Dedifferentiated amniotic fluid mesenchymal stem cell (primary cell): ENCODE results near the gene DLX1.
"Not testable (repeated sequence)": the region's sequence is repeated elsewhere in the genome, so short reads cannot be mapped to it uniquely, and the experiment has no call there.

Experiments
- DNase-seq: peaks from one replicate; pipeline ENCODE4 v3.0.0-alpha.2; 2016; ENCODE audit errors: extremely low spot score

The DLX1 gene

DNA sequence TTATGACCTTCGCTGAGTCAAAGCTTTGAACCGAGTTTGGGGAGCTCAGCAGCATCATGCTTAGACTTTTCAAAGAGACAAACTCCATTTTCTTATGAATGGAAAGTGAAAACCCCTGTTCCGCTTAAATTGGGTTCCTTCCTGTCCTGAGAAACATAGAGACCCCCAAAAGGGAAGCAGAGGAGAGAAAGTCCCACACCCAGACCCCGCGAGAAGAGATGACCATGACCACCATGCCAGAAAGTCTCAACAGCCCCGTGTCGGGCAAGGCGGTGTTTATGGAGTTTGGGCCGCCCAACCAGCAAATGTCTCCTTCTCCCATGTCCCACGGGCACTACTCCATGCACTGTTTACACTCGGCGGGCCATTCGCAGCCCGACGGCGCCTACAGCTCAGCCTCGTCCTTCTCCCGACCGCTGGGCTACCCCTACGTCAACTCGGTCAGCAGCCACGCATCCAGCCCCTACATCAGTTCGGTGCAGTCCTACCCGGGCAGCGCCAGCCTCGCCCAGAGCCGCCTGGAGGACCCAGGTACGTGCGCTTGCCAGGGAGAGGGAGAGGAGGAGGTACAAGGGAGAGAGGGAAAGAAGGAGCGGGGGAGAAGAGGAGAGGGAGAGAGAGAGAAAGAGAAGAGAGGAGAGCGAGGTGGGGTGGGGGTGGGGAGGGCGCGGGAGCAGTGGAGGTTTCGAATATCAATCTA lies at the start of gene DLX1:
Gene DLX1, plus strand, starts transcription at position 48 of the 700 bp plus-strand sequence. Its CDS starts 171 bp downstream, at position 219.
- no peak for DNase-seq

DNA sequence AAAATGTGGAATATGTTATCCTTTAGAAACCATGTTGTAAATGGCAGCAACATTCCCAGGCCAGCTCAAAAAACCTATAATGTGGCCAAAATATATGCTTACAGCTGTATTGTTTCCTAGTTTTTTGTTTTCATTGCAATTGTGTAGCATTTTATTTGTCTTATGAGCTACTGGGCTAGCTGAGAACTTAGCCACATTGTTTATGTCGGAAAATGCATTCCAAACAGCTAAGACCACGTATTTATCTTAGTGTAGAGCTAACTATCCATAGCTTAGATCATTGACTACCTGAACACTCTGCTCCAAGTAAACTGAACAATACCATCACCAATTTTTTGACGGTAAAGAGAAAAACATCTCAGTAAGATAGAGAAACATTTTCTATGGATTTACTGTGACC lies 47.2 kb upstream of the DLX1 start:
- DNase-seq, result no peak

DNA sequence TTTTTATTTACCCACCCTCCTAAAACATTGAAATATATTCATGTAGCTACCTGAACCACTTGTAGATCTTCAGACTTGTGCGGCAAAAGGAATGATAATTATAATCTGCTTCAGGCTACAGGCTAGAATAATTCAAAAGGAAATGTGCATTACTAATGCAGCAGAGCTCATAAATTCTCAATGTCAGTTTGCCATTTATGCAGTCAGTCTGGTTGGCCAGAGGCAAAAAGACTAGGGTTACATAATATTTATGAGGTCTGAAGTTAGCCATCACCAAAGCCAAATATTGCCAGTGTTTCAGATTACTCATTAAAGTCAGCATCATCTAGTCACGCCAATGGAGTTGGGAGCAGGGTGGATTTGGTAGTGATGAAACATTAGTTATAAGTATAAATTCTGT lies 46.7 kb upstream of the DLX1 start:
- peak; percentile 81 for DNase-seq

DNA sequence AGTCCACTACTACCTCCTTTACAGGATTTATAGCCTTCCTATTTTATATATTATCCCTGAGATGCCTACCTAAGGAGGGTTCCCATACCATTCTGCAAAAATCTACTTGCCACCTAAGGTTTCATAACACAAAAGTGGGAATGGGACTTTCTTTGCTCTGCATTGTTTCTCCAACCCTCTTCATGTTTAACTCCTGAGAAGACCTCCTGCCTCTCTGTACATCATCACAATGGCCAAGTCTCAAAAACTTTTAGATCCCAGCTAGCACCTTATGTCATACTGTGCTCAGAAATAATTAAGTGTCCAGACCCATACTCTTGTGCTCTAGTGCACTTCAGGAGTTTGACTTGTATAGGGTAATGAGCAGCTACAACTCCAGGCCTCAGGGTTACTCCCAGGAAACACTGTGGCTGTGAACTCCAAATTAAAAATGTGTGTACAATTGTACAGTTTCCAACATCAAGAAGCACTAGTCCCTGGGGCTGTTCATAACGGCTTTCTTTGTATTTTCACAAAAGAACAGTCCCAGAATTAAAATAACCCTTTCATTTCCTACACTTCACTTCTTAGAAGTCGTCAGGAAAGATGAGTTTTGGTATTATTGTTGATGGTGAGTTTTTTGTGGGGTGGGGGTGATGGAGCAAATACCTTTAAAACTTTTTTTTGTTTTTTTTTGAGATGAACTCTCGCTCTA lies 46.1 kb upstream of the DLX1 start:
- DNase-seq, result no peak

DNA sequence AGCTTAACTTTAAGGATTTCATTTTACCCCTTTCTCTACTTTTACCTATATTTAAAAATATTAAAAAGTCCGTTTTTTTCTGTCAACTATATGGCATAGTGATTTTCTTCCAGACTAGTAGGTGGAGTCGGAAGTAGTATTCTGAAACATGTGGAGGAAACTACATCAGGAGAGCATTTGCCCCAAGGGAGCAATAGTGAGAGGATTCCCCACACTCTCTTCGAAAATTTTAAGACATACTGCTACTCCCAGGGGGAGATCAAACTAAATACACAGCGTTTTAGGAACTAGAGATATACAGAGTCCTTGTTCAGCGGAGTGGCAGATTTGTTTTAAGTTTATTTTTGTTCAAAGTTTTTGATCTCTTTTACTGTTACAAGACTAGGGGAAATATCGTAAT lies 45.0 kb upstream of the DLX1 start:
- no peak for DNase-seq

DNA sequence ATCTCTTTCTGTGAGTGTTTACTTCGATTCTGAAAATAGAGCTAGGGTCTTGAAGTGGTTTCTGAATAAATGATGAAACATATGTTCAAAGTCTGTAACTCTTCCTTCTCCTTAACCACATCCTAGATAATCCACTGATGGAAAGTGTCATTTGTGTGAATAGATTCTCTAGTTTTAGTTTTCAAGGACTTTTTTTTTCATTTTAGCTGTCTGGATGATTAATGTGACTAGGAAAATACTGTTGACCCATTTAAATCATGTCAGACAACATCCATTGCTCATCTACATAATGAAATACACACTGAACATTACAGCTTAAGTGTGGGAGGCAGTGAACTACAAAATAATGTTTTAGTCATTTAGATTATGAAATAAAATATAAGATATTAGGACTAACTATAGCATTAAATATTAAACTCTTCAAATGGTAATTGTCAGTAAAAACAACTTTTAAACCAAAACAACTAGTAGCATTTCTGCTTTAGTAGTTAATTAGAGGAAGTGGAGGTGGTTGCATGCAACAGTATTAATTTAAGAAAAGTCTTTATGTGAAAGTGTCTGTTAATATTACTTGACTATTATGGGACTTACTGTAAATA lies 39.1 kb upstream of the DLX1 start:
- peak; percentile 16 for DNase-seq

DNA sequence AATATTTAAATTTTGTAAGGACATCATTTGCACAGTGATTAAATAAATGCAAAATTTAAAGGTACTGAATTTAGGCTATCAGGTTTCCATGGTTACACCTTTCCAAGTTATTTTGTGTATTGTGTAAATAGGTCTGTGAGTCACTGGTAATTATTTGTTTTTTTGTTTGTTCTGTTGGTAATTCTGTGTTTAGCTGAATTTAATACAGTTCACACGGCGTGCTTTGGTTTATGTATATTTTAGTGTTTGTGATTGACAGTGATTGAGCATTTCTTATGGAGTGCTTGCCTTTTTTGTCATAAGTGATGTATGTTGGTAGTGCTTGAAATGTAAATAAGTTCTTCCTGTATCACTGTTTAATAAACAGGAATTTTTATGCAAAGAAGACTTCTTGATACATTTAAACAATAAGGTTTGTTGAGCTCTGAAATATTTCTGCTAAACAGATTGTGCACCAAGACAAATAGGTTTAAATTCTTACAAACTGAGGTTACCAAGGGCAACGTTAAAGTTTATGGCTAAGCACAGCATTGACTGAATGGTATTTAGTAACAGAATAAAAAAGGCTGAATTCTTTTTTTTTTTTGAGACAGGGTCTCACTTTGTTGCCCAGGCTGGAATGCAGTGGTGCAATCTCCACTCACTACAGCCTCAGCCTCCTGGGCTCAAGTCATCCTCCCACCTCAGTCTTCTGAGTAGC lies 38.3 kb upstream of the DLX1 start:
- no peak for DNase-seq

DNA sequence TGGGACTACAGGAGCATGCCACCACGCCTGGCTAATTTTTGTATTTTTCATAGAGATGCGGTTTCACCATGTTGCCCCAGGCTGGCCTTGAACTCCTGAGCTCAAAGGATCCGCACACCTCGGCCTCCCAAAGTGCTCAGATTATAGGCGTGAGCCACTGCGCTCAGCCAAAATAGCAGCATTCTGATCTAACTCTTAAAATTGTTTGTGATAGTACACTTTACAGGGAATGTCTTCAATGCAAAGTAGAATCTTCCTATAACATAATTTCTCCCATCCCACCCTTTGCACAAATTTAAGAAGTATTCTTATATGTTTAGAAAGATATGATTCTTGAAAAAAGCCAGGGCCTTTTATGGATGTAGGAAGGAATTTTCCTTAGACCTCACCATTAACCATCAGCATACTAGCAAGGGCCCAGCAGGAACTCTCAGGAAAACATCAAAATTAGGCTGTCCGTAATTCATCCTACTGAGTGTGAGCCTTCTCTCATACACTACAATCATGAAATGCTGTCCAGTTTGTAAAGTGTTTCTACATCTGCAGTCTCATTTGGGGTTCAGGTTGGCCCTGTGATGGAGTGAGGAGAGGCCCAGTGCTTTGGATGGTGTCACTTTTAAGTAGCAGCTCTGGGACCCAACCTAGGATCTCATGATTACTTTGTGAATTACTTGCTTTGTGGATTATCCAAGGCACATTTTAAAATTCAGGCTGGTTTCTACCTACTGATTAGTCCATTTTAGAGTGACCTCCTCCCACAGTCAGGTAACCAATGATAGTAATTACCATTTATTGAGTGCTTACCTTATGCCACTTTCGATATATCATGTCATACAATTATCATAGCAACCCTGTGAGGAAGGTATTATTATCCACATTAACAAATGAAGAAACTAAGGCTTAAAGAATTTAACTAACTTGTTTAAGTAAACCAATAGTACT lies 37.5 kb upstream of the DLX1 start:
- DNase-seq, result peak; percentile 13

DNA sequence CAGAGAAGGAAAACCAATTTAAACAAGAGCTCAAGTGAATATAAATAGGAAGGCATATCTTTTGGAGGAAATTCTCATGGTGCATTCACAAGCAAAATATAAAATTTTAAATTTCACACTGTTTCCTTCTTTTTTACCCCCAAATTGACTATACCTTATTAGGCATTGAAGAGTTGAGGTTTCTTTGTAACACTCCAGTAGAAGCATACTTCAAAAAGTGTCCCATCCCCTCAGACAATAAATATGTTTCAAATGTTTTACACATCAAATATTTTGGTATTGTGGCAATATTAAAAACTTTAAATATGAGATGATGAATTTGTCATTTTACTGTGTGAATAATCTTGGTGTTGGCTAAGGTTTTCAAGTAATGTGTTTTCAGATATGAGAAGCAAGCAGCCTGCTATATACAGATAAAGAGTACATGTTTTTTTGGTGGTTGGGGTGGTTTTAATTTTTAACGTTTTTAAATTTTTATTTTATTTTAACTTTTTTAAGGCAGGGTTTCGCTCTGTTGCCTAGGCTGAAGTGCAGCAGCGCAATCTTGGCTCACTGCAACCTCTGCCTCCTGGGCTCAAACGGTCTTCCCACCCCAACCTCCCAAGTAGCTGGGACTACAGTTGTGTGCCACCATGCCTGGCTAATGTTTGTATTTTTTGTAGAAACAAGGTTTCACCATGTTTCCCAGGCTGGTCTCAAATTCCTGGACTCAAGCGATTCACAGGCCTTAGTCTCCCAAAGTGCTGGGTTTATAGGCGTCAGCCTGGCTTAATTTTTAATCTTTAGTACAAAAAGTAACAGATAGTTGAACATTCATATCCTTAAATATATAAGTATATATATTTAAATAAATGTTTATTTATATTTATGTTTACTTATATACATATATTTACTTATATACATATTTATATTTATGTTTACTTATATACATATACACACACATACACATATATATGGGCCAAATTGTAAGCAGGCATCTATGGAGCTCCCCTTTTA lies 36.5 kb upstream of the DLX1 start:
- DNase-seq, result peak; percentile 7

DNA sequence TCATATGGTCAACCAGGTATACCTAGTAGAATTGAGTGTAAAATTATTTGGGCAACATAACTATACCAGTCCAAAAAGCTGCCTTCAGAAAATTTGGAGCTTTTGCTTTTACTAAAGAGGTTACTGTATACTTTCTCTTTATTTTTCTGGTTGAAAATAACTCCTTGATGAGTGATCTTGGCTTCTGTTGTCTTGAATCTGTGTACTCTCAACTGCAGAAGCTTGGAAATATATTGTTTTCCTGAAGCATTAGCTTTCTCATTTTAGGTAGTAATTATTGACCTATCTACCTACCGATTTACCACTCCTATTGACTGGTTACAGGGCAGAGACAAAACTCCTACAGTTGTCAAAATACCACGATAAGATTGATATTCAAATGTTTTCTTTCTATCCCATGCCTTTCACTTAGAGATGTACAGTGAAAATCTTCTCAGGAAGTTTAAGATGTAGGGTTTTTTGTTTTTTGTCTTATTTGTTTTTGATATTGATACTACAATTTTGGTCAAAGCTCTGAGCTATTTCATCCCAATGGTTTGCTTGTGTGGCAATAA lies 35.7 kb upstream of the DLX1 start:
- DNase-seq, result no peak

DNA sequence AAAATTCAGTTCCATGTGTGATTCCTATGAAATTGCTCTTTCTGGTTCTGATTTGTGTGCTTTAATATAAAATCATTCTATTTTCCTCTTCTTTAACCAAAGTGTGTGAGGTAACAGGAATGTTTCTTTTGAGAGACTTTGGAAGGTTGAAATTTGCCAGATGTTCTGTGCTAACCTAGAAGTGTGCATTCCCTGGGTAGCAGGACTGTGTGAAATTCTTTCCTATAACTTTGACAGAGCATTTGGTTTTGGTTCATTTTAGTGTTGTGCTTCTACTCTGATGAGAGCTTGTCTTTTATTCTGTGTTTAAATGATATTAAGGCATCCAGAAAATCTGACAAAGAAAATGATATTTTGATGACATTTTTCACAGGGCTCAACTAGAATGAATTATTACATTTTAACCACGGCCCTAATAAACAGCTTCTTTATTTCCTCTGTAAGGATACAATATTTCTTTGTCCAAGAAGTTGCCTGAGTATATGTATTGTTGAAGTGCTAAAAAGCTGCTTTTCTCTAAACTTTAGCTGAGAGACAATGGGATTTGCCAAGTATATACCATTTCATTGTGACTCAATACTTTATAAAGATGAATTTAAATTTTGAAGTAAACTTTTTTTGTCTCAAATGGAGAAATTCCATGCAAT lies 34.7 kb upstream of the DLX1 start:
- no peak for DNase-seq

DNA sequence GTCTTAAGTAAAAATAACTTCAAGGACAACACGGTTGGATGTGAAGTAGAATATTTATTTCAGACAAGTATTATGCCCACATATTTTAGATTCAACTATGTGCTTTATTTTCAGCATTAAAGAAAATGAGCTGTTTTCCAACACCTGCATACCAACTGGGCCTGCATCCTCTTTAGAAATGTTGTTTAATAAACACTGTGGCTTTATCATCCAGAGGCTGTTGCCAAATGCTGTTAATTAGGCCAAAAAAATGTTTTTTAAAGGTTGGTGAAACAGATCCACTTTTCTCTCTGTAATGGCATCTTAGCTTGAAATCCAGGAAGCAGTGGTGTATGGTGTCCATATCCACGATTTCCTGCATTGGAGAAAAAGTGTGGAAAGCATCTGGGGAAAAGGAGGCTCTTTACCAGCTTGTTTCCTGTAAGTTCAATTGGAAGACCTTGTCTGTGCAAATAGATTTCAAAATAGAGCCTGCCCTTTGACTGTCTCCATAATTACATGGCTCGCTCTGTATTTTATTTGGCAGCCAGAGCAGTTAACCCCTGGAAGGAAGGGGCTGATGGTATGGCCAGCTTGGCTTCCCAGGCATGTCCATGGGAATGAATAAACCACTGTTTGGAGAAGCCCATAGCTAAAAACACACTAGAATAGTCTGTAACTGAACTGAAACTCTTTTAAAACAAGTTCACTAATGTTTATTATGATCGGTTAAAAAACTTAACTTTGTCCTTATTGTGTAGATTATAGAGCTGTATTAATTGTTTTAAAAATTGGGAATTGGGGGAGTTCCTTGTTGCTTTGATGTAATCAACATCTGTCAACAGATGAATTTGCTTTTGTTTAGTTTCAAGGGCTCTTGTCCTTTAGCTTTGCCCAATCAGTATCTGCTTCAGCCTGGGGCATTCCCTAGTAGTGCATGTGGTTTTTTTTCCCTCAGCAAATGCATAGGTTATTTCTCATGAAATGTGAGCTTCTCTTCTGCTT lies 33.0 kb upstream of the DLX1 start:
- DNase-seq, result peak; percentile 34

DNA sequence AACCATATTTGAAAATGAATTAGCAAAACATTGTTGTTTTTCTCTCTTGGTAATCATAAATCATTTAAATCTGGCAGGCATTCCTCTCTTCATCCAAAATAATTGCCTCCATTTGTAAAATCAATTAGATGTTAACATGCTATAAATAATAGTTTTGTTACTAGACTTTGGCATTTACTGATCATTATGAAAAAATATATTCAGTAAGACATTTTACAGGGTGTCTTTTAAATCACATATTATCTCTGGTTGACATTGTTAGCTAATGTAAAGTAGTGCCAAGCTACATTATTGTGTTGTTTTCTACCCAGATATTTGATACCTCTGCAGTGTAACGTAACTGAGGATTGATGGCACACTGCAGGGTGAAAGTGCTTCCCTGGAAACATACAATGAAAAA lies 31.8 kb upstream of the DLX1 start:
- DNase-seq, result no peak

DNA sequence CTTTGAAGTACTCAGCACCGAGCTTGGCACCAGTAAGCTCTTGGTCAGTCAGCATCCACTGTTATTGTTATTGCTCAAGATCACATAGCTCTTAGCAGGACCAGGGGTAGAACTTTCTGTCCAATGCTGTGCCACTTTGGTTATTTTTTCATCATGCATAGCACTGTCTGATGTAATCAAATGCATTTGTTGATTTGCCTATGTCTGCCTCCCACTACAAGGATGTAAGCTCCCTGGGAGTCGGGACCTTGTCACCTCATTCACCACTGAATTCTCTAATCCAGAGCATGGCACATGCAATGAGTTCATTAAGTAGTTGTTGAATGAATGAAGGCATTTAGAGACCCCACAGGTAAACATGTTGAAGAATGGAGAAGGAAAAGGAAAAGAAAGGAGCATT lies 29.0 kb upstream of the DLX1 start:
- no peak for DNase-seq

DNA sequence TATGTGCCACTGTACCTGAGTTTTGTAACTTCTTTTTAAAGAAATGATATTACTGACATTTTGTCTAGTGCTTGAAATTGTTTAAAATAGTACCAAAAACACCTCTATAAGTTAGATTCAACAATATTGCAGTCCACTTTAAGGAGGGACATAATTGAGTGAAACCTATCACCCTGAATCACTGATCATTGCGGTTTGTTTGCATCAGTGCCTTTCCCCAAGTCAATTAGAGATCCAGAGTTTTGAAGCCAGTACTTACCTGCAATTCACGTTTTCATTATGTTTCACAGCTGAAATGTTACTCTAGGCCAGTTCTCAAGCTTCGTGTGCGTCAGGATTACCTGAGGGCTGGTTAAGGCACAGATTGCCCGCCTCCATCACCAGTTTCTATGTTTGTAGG lies 26.6 kb upstream of the DLX1 start:
- peak; percentile 12 for DNase-seq

DNA sequence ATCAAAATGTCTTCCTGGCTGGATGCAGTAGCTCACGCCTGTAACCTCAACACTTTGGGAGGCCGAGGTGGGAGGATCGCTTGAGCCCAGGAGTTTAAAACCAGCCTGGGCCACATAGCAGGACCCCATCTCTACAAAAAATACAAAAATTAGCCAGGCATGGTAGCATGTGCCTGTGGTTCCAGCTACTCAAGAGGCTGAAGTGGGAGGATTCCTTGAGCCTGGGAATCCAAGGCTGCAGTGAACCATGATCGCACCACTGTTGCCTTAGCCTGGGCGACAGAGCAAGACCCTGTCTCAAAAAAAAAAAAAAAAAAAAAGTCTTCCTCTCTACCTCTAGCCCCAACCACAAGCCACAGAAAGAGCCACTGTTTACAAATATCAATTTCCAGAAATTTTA lies 25.2 kb upstream of the DLX1 start:
- DNase-seq, result not testable (repeated sequence)

DNA sequence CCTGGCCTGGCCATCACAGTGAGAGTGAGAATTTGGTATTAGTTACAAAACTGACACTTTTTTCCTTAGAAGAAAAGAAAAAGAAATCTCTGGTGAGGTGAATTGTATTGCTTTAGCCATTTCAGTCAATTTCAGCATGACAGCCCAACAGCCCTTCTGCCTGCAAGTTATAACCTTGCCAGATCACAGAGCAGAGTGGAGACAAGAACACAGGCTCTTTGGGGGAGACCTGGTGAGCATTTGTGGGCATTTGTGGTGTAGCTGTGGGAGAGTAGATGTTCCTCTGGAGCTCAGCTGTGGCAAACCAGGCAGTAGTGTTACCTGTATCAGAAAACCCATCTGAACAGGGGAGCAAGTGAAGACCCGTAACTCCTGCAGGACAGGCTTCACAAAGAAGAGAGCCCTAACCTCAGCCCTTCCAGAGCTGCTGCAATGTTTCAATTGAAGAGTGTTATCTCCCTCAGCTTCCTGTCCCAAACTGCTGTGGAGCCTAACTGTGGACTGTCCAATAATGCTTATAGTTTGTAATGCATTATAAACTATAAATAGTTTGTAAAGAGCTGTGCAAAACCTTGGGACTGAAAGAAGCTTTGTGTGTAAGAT lies 22.8 kb upstream of the DLX1 start:
- peak; percentile 6 for DNase-seq

DNA sequence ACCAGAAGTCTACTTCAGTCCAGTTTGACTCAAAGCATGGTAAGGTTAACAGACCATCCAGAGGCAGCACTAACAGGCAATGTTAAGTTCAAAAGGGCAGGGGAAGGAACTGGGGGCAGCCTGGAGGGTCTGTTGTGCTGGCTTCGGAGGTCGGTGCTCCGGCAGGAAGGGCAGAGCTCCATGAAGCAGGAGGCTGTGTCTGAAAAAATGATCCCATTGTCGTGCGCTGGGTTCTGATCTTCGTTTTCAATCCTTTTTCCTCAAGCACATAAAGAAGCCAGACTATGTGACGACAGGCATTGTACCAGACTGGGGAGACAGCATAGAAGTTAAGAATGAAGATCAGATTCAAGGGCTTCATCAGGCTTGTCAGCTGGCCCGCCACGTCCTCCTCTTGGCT lies 21.9 kb upstream of the DLX1 start:
- DNase-seq, result peak; percentile 14
